RPMI7951 (cell line): ENCODE measurements around the gene UVRAG. TPM values are rescaled to one million over a fixed set of nuclear protein-coding genes. Genes with fewer than 3 reads are reported as not detected.

ENCODE experiments used
- DNase-seq: peaks from one replicate; pipeline ENCODE4 v3.0.0-alpha.2; 2012; ENCODE audit warnings: low read depth
- total RNA-seq: library from RNA; depleted of rRNA; stranded (reverse); fragments of >200 nt; shearing (Covaris generic); gene quantifications from 2 replicates; pipeline ENCODE4 v1.2.3, GENCODE V29; 2014

UVRAG gene
- total RNA-seq, 1 experiment from 2014 or later, result 17.7 TPM

- no peak for DNase-seq
These were observed 332.2 kb downstream of the UVRAG start for GRCh38 chr11:76147106-76147740.

GRCh38 chr11:76148231-76148630, 333.2 kb downstream of the UVRAG start:
- no peak for DNase-seq

- no peak for DNase-seq
These were observed 334.1 kb downstream of the UVRAG start for GRCh38 chr11:76148941-76149613.

DNA sequence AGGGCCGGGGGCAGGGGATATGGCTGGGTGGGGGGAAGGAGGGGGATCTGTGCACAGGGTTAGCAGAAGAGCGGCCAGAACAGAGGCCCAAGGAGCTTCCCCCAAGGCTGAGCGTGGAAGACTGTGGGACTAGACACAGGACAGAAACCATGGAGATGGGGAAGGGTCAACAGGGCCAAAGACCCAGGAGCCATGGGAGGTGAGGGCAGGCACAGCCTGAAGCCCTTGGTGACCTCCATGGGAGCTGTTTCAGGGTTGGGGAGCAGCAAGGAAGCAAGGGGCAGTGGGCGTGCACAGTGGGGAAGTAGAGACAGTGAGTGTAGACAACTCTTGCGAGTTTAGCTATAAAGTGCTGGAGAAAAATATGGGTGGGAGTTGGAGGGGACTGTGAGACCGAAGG, 334.7 kb downstream of the UVRAG start:
- DNase-seq, result no peak

DNA sequence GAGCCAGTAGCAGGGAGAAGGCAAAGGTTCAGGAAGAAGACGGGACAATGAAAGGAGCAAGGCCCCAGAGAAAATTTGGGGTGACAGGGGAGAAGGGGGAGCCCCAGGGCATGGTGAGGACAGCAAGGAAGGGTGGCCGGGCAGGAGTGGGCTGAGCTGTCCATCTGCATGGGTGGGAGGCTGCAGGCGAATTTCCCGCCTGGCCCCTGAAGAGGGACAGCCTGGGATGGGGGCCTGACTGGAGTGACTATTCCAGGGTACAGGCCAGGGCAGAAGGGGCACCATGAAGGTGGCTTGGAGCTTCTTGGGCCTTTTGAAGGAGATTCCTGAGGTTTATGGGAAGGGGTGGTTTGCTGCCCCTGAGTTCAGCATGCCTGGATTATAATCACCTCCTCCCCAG, 335.1 kb downstream of the UVRAG start:
- DNase-seq, result no peak

DNA sequence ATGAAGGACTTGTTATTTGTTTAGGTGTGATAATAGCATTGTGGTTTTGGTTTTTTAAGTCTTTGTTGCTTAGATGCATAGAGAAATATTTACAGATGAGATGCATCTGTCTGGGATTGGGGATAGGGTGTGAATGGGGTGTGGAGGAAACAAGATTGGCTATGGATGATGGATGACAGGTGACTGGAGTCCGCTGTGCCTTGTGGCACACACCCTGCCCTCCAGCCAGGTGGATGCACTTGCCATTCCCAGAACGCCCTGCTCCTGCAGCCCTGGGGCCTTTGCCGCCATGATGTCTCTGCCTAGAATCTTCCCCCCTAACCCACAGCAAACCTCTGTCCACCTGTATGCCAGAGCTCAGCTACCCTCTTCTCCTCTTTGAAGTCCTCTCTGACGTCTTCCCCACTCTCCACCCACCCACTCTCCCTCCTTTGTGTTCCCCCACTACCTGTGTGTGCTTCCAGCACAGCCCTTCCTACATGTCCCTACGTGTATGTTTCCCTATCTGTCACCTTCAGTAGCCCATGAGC, 336.6 kb downstream of the UVRAG start:
- no peak for DNase-seq

DNA sequence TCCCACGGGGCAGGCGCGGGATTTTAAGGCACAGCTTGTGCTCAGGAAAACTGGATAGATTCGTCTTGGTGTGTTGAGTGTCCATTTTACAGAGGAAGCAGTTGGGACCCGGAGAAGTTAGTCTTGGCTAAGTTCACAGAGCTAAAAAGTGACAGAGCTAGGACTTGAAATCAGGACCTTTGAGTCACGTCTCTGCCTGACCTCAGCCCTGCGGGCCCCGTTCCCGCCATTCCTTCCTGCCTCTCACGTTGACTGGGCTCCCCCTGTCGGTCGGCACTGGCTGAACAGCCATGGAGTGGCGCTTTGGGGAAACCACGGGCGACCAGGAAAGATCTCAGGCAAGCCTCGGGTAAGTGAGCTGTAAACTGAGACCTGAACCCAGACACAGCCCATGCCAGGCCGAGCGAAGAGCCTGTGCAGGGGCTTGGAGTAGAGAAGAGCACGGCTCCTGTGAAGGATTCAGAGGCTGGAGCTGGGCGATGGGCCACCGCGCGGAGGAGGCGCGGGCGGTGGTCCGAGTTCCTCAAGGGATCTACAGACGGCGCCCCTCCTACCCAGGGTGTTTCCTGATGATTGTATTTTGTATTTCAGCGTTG, 337.2 kb downstream of the UVRAG start:
- DNase-seq, result peak; percentile 78

DNA sequence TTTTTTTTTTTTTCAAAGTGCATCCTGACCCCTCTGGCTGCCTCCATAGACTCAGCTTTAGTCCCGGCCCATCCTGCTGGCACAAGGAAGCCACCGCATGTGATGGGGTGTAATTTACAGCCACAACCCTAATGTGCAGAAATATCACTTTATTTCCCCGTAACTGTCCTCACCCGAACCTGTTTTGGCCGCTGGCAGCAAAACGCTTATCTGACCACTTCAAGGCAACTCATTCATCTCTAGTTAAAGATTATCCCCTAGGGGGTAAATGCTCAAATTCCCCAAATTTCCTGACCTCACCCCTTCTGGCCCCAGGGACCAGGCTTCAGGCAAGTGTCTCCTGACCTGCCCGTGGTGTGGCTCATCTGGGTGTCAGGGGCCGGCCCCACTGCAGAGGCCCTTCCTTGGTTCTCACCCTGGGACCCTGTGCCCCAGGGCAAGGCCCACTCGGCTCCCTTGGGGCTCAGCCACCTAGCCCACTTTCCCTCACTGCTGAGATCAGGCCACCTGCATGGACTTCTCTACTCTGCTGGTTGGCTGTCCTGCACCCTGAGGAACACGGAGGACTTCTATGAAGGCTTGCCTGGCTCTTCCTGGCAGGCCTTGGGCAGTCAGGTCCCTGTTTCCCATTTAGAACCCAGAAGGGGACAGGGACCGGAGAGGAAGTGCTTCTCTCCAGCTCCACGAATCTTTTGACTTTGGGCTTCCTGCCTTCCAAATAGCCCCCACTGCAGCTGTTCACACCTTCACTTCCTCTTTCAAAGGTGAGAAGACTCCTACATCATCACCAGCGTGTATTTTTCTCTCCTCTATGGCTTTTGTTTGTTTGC, 337.9 kb downstream of the UVRAG start:
- DNase-seq, result peak; percentile 14

DNA sequence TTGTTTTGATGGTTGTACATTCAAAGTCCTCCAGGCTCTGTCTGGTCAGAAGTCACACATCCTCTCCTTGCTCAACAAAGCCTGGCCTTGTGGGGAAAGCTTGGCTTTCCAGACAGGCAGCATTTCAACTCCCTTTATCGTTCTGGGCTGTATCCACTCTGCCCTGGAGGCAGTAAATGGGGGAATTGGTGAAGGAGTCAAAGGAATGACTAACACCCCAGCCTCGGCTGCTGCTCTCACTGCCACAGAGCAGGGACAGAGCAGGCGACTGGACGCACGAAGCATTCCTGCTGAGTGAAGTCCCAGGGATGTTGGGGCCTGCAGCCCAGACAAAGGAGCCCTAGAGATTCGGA, 338.5 kb downstream of the UVRAG start:
- DNase-seq, result peak; percentile 86

- DNase-seq, result no peak
These were observed 340.7 kb downstream of the UVRAG start for GRCh38 chr11:76155500-76156227.

DNA sequence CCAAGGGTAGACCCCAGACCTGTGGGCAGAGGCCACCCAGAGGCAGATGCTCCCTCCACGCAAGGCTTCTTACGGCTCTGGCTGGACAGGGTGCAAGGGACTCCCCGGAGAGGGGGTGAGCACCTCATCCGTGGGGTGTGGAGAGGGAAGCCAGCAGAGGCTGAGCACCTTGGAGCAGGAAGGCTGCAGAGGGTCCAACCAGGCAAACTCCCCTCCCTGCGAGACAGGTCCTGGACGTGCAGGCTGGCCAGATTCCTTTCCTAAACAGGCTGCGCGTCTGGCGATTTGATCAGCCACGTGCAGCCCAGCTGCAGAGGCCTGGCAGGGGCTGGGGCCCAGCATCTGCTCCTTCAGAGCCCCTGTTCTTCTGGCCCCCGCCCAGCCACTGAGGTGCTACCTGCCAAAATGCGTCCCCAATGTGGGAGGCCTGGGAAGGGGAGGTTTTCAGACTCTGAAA, 342.0 kb downstream of the UVRAG start:
- no peak for DNase-seq

DNA sequence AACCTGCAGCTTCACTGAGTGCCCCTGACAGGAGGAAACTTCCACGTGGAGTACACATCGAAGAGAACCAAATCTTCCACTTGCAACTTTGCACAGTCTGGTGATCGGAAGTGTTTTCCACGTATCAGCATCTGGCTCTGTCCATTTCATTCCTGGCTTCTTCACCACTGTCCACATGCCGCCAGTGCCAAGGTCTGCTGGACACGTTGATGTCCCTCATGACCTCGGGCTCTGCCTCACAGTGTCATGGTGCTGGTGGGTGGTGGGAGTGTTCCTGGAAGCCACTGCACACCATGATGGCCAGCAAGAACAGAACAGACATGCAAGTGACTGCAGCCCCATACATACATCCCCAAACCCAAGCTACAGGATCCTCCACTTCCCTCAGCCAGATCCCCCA, 342.9 kb downstream of the UVRAG start:
- no peak for DNase-seq

DNA sequence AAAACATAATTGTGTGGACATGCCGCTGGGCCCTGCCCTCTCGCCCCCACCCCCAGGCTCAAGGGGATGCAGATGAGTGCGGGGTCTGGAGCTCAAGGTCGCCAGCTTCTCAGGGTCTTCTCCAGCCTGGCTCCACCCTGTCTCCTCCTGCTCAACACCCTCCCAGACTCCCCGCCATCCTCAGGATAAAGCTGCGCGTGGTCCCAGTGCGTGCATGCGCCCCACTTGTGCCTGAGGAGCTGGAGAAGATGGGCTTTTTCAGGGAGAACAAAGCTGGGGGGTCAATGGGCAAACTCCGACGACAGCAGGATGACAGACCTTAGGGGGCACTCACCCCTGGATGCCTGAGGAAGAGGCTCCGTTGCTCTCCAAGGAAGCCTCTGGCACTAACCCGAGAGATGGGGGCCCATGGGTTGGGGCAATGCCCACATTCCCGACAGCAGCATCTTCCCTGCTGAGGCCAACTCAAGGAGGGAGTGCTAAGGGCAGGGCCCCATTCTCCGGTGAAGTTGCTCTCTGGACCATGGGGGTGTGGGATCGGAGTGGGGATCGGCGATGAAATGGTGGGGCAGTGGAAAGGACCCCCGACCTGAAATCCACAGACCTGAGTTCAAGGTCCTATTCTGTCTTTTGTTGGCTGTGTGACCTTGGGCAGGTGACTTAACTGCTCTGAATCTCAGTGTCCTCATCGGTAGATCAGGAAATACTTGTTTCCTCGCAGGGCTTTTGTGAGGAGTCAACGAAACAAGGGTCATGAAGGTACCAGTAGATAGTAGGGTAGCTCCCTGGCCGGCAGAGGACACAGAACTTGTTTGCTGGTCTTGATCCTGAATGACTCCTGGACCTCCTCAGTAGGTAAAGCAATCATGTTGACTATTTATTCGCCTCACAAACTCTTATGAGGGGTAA, 343.6 kb downstream of the UVRAG start:
- no peak for DNase-seq

GRCh38 chr11:76159303-76159937, 344.4 kb downstream of the UVRAG start:
- no peak for DNase-seq

DNA sequence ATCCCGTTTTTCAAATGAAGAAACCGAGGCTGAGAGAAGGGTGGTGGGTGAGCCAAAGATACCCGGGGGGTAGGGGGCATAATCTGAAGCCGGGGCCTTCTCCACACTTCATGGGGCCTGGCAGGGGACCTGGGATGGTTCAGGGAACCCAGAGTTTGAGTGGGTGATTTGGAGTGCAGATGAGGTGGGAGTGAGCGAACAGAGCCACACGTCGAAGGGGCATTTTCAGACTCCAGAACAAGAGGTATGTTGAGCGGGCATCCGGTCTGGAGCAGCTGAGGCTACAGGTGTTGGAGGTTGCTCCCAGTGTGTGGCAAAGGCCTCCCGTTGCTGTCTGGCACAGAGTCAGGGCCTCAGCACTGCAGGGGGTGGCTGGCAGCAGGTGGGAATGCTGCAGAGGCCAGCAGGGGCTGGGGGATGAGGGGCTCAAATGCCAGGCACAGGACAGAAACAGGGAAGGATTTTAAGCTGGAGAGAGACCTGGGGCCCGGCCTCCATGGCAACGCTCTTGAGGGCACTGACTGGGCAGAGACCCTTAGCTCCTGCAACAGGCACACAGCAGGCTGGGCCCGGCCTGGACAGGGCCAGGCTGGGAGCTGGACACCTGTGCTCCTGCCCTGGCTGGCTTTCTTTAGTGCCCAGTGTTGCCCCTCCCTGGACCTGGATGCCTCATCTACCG, 345.1 kb downstream of the UVRAG start:
- no peak for DNase-seq

- no peak for DNase-seq
These were observed 345.8 kb downstream of the UVRAG start for GRCh38 chr11:76160856-76161255.

- no peak for DNase-seq
These were observed 346.4 kb downstream of the UVRAG start for GRCh38 chr11:76161261-76161961.
